GM23248 (cell line): ENCODE data around the gene GALNT13.

ENCODE experiments used
- EZH2 ChIP-seq: fragments of 200-600 bp; sonication (generic); IDR thresholded peaks from 2 replicates; pipeline ENCODE4 v1.6.1; 2018; ENCODE audit warnings: antibody characterized with exemption, mild to moderate bottlenecking; ENCODE audit not compliant: insufficient read depth, poor library complexity, severe bottlenecking
- EZH2phosphoT487 ChIP-seq: fragments of 200-600 bp; sonication (generic); IDR thresholded peaks from 2 replicates; pipeline ENCODE4 v1.6.1; 2018; ENCODE audit warnings: antibody characterized with exemption, moderate library complexity, mild to moderate bottlenecking, low read depth; ENCODE audit not compliant: insufficient read depth

- TF ChIP-seq EZH2phosphoT487 (no peak), EZH2 (no peak)
Observed at GRCh38 chr2:154338352-154338967, 466.7 kb downstream of the GALNT13 start.
